Erythroblast (primary cell): ENCODE data around the gene TRIM47.

Experiments
- GATA1 ChIP-seq: IDR thresholded peaks from 2 replicates; pipeline ENCODE4 v1.6.1; 2011; ENCODE audit warnings: low read depth, mild to moderate bottlenecking, control low read depth, low read length, moderate library complexity
- POLR2A ChIP-seq: IDR thresholded peaks from 2 replicates; pipeline ENCODE4 v1.6.1; 2011; ENCODE audit warnings: mild to moderate bottlenecking, low read length

GRCh38 chr17:75832652-75833400 lies 45.6 kb downstream of the TRIM47 start:
- no peak for TF ChIP-seq POLR2A
- no peak for TF ChIP-seq GATA1
